ENCODE results near the gene RPS2. TPM values are rescaled to one million over a fixed set of nuclear protein-coding genes. Genes with fewer than 3 reads are reported as not detected.
"Not testable (repeated sequence)": the region's sequence is repeated elsewhere in the genome, so short reads cannot be mapped to it uniquely, and the experiment has no call there.

The RPS2 gene
- 1,121 TPM for total RNA-seq

- DNase-seq (ENCODE audit: low spot score): peak; percentile 99
Observed at GRCh38 chr16:1964506-1965395, at the start of gene RPS2. Gene RPS2, minus strand, starts transcription at chr16:1964826. Its CDS starts 201 bp downstream, at chr16:1964625.

DNA sequence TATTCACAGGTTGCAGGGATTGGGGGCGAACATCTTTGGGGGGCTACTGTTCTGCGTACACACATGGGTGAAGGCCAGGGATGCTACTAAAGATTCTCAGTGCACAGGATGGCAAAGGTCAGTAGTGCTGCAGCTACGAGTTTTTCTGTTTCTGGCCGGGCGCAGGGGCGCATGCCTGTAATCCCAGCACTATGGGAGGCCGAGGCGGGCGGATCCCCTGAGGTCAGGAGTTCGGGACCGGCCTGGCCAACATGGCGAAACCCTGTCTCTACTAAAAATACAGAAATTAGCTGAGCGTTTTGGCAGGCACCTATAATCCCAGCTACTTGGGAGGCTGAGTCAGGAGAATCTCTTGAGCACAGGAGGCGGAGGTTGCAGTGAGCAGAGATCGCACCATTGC lies 48.9 kb upstream of the RPS2 start:
- no peak for DNase-seq (ENCODE audit: low spot score)

GRCh38 chr16:2011726-2012125 lies 47.1 kb upstream of the RPS2 start:
- DNase-seq (ENCODE audit: low spot score): not testable (repeated sequence)

- DNase-seq (ENCODE audit: low spot score): peak; percentile 77
Observed at GRCh38 chr16:2009791-2010510, 45.3 kb upstream of the RPS2 start, which contains the start of gene ZNF598. Gene ZNF598, minus strand, starts transcription at chr16:2009821.

DNA sequence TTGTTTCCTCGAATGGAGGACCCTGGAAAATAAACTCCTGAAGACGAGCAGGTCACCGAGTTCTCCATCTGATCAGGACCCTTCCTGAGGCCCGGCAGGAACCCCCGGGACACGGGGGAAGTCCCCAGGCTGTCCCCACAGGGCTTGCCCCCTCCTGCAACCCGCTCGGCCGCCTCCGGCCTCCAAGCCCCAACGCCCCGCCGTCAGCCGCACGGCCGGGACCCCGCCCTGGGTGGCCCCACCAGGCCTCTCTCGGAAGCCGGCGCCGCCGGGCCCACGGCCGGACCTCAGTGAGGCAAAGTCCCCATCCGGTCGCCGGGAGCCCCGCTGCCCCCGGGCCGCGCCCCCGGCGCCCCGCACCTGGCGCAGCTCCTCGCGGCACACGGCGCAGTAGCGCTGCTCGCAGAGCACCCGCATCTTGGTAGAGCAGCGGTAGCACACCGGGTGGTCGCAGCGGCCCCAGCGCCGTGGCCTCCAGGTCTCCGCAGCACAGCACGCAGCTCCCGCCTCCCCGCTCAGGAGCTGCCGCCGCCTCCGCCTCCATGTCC lies 44.6 kb upstream of the RPS2 start:
- no peak for DNase-seq (ENCODE audit: low spot score)

GRCh38 chr16:2008631-2009163 lies 44.1 kb upstream of the RPS2 start:
- no peak for DNase-seq (ENCODE audit: low spot score)

DNA sequence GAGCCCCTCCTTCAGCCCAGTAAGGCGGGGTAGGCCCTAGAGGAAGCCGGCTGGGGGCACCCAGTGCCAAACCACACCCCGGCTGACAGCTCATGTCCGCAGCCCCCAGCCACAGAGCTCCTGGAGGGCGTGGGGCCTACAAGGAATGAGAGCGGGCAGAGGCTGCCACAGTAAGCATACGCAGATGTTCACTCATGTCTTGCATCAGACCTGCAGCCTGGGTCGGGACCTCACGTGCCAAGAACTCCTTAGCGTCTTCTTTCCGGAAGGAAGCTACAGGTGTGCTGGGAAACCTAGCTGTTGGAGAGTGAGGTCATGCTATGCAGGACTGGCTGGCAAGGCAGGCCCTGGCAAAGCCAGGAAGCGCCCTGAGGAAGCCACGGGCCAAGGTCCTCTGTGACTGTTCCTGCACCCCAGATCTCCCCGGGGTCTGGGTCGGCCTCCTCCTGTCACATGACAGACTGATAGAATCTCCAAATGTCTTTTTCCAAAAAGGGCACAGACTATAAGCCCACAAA lies 43.4 kb upstream of the RPS2 start:
- DNase-seq (ENCODE audit: low spot score): no peak

GRCh38 chr16:2007081-2007836 lies 42.6 kb upstream of the RPS2 start:
- DNase-seq (ENCODE audit: low spot score): no peak

DNA sequence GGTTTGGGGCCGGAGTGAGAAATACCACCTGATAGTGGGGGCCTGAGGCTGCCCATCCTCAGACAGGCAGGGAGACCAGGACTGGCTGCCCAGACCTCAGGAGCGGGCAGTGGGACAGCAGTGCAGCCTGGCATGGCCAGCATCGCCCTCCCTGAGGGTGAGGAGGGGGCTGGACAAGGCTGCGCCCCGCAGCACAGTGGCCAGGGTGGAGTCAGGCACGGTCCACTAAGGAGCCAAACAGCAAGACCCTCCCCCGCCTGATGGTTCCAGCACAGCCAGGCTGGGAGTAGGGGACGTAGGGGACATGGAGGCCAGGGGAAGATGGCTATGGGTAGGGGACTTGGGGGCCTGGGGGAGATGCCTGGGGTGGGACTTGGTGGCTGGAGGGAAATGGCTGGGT lies 41.7 kb upstream of the RPS2 start:
- DNase-seq (ENCODE audit: low spot score): no peak

GRCh38 chr16:2005646-2006045 lies 41.0 kb upstream of the RPS2 start:
- DNase-seq (ENCODE audit: low spot score): no peak

DNA sequence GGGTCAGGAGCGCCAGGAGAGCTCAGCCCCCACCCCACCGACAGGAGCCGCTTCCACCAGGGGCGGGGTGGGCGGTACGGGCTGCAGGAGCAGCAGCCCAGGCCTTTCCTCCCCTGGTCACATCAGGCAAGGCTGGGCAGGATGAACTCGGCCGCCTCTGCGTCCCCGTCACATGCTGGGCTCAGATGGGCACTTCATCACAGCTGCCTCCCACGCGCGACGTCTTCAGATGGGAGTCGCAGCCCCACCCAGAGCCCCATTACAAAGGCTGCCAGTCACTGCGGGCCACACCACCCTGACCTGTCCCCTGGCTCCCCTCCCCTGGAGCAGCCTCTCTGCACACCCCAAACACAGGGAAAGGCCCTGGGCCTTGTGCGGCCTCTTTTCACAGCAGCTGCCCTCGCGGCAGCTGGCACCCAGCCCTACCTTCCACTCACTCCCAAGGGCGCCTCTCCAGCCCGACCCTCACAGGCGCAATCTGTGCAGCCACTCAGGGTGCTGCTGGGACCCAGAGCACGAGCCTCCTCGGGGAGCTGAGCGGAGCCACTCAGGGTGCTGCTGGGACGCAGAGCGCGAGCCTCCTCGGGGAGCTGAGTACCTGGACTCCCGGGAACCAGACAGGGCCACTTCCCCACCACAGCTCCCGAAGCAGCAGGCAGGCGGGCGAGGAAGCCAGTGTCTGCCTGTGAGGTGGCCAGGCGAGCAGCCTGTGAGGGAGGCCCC lies 40.3 kb upstream of the RPS2 start:
- DNase-seq (ENCODE audit: low spot score): no peak

DNA sequence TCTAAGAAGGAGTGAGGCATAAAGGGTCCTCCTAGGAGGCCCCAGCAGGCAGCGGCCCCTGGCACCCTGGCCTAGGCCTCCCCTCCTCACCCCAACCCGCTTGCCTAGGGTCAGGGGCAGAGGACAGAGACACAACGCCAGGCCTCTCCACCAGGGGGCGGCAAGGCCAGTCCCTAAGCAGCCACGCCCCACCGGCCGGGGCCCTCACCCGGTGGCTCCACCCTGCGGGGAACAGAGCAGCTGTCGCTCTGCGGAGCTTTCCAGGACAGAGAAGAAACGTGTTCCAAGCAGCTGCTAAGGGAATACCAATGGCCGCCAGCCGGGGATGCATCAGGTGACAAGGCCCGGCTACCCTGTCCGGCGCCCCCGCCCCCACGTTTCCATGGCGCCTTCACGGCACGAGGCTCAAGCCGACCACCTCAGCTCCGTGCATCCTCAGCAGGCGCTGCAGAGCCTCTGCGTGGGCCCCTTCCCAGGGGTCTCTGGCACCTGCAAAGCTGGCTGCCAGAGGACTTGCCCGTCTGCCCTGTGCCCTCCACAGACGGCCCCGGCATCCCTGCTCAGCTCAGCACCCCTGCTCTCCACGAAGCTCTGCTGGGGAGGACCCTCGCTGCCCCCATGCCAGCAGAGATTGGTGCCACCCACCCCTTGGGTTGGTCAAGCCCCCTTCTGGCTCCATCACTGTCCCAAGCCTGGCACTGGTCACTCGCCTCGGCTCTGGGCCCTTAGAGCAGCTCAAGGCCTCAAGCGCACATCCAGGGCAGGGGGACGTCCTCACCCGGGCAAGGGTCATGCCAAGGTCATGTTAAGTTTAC lies 39.4 kb upstream of the RPS2 start:
- DNase-seq (ENCODE audit: low spot score): peak; percentile 82

- no peak for DNase-seq (ENCODE audit: low spot score)
Observed at GRCh38 chr16:2003231-2003826, 38.7 kb upstream of the RPS2 start.

DNA sequence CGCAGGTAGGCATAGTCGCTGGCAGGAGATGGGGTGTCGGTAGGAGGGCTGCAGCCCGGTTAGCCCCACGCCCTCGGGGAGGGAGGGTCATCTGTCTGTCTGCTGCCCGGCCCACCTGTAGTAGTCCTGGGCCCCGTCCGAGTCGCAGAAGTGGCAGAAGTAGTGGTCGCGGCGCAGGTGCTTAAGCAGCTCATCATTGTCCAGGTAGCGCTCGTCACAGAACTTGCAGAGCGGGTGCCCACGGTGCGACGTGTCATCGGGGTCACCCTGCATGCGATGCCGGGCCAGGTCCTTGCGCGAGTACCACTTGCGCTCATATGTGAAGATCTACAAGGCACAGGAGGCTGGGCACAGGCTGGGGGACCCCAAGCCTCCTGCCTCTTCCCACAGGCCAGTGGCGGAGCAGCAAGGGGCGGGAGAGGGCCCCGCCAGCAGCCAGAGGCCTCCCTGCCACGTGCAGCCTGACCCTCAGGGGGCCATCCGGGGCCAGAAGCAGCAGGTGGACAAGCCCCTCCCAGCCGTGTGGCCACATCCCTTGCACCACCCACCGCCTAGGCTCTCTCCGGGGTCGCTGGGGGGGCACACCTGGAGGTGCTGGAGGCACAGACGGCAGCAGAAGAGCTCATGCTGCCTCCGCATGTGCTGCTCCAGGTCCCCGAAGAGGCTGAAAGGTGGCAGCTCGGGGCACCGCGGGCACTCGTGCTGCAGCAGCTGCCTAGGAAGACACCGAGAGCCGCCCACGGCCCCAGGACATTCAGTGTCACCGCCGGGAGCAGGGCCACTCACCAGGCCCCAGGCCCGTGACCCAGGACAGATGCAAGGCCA lies 38.0 kb upstream of the RPS2 start:
- no peak for DNase-seq (ENCODE audit: low spot score)

DNA sequence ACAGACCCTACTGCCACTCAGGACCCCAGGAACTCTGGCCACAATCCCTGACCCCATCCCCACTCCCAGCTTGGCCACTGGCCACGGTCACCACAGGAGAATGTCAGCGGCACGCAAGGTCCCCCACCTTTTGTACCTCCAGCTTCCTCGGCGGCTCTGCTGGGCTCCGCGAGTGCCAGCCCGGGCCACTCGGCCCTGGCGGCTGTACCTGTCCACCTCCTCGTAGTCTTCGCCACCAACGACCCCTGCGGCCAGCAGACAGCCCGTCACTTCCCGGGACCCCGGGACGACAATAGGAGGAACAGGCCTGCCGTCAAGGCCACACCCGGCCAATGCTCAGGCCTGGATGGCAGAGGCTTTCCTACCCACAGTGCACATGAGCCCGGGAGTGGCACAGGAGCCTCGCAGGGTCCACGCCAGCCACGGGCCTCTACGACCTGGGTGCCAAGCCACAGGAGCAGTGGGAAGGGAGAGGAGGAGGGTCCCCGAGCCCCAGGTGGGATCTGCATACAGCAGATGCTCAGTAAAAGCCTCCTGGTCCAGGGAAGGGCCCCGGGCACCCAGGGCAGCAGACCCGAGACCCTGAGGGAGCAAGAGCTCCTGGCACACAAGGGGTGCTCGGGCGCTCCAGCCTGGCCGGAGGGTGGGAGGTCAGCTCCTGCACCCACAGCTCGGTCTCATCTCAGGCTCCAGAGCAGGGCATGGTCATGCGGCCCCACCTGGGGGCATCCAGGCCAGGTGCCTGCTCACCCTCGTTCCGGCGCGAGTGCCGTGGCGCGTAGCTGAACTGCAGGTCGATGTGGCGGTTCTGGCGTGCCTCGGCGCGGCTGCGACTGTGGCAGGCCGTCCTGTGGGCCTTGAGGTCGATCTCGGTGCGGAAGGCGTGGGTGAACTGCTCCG lies 37.1 kb upstream of the RPS2 start:
- no peak for DNase-seq (ENCODE audit: low spot score)

DNA sequence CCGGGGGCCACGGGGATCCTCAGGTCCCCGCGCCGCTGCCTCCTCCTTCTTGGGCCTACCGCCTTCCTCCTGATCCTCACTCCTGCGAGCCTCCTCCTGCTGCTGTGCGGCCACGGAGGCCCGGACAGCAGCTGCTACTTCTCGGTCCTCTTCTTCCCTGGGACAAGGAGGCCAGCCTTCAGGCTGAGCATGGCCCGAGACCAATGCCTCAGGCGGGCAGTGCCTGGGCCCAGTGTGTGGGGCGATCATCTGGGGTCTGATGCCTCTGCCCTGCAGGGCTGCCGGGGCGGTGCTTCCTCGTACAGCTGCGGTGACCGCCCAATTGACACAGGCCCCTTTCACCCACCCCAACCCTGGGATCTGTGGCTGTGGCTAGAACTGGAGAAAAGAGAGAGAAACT lies 36.4 kb upstream of the RPS2 start:
- DNase-seq (ENCODE audit: low spot score): no peak

DNA sequence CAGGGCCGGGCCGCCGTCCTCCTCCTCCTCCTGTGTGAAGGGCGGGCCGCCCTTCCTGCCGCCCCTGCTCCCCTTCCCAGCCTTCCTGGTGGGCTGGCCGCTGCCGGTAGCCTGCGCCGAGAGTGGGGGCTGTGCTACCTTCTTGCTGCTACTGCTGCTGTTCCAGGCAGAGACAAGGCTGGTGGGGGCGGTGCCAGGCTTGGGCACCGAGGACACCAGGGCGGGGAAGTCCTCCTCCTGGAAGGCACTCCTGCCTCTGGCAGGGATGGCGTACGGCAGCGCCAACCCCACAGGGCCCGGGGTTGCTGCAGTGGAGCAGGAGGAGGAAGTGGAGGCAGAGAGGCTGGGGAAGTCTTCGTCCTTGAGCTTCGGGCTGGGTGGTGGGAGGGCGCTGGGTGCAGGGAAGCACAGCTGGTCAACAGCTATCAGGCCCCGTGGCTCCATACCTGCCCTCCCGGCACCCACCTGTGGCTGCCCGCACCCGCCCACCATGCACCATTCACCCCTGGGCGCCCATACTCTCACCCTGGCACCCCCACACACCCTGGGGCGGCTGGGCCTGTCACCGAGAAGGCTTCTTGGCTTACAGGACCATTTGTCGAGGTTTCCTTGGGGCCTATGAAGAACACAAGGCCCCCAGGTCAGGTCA lies 35.4 kb upstream of the RPS2 start:
- DNase-seq (ENCODE audit: low spot score): no peak
